Neural crest cell (in vitro differentiated cells): ENCODE results near the gene TMPRSS2. TPM values are rescaled to one million over a fixed set of nuclear protein-coding genes. Genes with fewer than 3 reads are reported as not detected.

Source experiments
- DNase-seq: peaks from one replicate; pipeline ENCODE4 v3.0.0; 2021; ENCODE audit warnings: low read depth, mixed read lengths, low spot score
- H3K27ac Mint-ChIP-seq: one replicate; pipeline ENCODE4 v1.8.0; 2021; ENCODE audit warnings: mild to moderate bottlenecking, mixed read lengths; ENCODE audit not compliant: unreplicated experiment
- H3K27me3 Mint-ChIP-seq: 2 replicates; pipeline ENCODE4 v1.8.0; 2021; ENCODE audit warnings: low read depth, mild to moderate bottlenecking, mixed read lengths
- H3K36me3 Mint-ChIP-seq: 2 replicates; pipeline ENCODE4 v1.8.0; 2021; ENCODE audit warnings: low read depth, mild to moderate bottlenecking, mixed read lengths
- H3K4me1 Mint-ChIP-seq: 2 replicates; pipeline ENCODE4 v1.8.0; 2021; ENCODE audit warnings: mixed read lengths
- H3K4me3 Mint-ChIP-seq: one replicate; pipeline ENCODE4 v1.8.0; 2021; ENCODE audit warnings: mild to moderate bottlenecking, mixed read lengths
- H3K9me3 Mint-ChIP-seq: 2 replicates; pipeline ENCODE4 v1.8.0; 2021; ENCODE audit warnings: mixed read lengths
- CTCF ChIP-seq: fragments of 200-600 bp; sonication (generic); conservative IDR thresholded peaks from 2 replicates; pipeline ENCODE4 v1.5.0; 2021; ENCODE audit warnings: antibody characterized with exemption, mild to moderate bottlenecking
- total RNA-seq: library from RNA; stranded (reverse); gene quantifications from 2 replicates; pipeline ENCODE4 v1.2.1, GENCODE V29; 2021

Gene TMPRSS2
- total RNA-seq, 1 donor from 2014 or later, result not detected

GRCh38 chr21:41530366-41530765 is 22.4 kb upstream of the TMPRSS2 start:
- TF ChIP-seq CTCF, result no peak
- H3K4me3 Mint-ChIP-seq, result no peak overlapping the region
- H3K36me3 Mint-ChIP-seq, result no peaks in the 10 kb centered on the region
- no peak overlapping the region for H3K27ac Mint-ChIP-seq
- H3K4me1 Mint-ChIP-seq, result no peaks in the 10 kb centered on the region
- no peaks in the 10 kb centered on the region for H3K27me3 Mint-ChIP-seq
- DNase-seq, result no peak
- no peaks in the 10 kb centered on the region for H3K9me3 Mint-ChIP-seq

- Mint-ChIP-seq H3K27me3 (no peaks in the 10 kb centered on the region), H3K27ac (no peak overlapping the region), H3K9me3 (no peaks in the 10 kb centered on the region), H3K4me3 (no peak overlapping the region), H3K36me3 (no peaks in the 10 kb centered on the region), H3K4me1 (no peaks in the 10 kb centered on the region)
- TF ChIP-seq CTCF, result no peak
- no peak for DNase-seq
Measured at GRCh38 chr21:41529769-41530168, 21.8 kb upstream of the TMPRSS2 start.

- H3K27me3 Mint-ChIP-seq, result no peaks in the 10 kb centered on the region
- peaks cover 6% of the 10 kb centered on the region for H3K4me1 Mint-ChIP-seq
- H3K36me3 Mint-ChIP-seq, result no peaks in the 10 kb centered on the region
- DNase-seq, result no peak
- no peak overlapping the region for H3K4me3 Mint-ChIP-seq
- no peaks in the 10 kb centered on the region for H3K9me3 Mint-ChIP-seq
- H3K27ac Mint-ChIP-seq, result no peak overlapping the region
- no peak for TF ChIP-seq CTCF
Measured at GRCh38 chr21:41526478-41527087, 18.6 kb upstream of the TMPRSS2 start.

GRCh38 chr21:41523175-41523574 is 15.2 kb upstream of the TMPRSS2 start:
- H3K36me3 Mint-ChIP-seq, result no peaks in the 10 kb centered on the region
- H3K4me3 Mint-ChIP-seq, result no peak overlapping the region
- no peak for DNase-seq
- peaks cover 10% of the 10 kb centered on the region for H3K4me1 Mint-ChIP-seq
- peaks cover 7% of the 10 kb centered on the region for H3K9me3 Mint-ChIP-seq
- no peak for TF ChIP-seq CTCF
- H3K27me3 Mint-ChIP-seq, result no peaks in the 10 kb centered on the region
- no peak overlapping the region for H3K27ac Mint-ChIP-seq

- Mint-ChIP-seq H3K27ac (no peak overlapping the region), H3K36me3 (no peaks in the 10 kb centered on the region), H3K9me3 (peaks cover 9% of the 10 kb centered on the region), H3K4me1 (peaks cover 10% of the 10 kb centered on the region), H3K4me3 (no peak overlapping the region), H3K27me3 (no peaks in the 10 kb centered on the region)
- DNase-seq, result no peak
- no peak for TF ChIP-seq CTCF
Measured at GRCh38 chr21:41521489-41522027, 13.6 kb upstream of the TMPRSS2 start.
